Smooth muscle cell (in vitro differentiated cells): ENCODE data around the gene CDC42SE1. TPM values are rescaled to one million over a fixed set of nuclear protein-coding genes. Genes with fewer than 3 reads are reported as not detected.
A peak's percentile ranks its signal among the peaks of the same experiment; 100 is the strongest.

Source experiments
- DNase-seq: peaks from one replicate; lab custom pipeline; 2025; ENCODE audit not compliant: unreplicated experiment; lab: John Stamatoyannopoulos, UW
- H2AFZ ChIP-seq: fragments of 200-600 bp; sonication (generic); 2 replicates; pipeline ENCODE4 v1.6.0; 2016; ENCODE audit warnings: antibody characterized with exemption, low read depth, mild to moderate bottlenecking
- H3F3A ChIP-seq: fragments of 200-600 bp; sonication (generic); 2 replicates; pipeline ENCODE4 v1.6.0; 2017; ENCODE audit warnings: antibody characterized with exemption, low read depth
- H3K27ac ChIP-seq: fragments of 200-600 bp; sonication (generic); 2 replicates; pipeline ENCODE4 v1.5.1; 2016; ENCODE audit warnings: low read depth, mild to moderate bottlenecking
- H3K27me3 ChIP-seq: fragments of 200-600 bp; sonication (generic); 2 replicates; pipeline ENCODE4 v1.6.1; 2016; ENCODE audit warnings: low read depth, mild to moderate bottlenecking
- H3K36me3 ChIP-seq: fragments of 200-600 bp; sonication (generic); 2 replicates; pipeline ENCODE4 v1.5.1; 2016; ENCODE audit warnings: low read depth
- H3K4me1 ChIP-seq: fragments of 200-600 bp; sonication (generic); 2 replicates; pipeline ENCODE4 v1.5.1; 2016; ENCODE audit warnings: low read depth
- H3K4me2 ChIP-seq: fragments of 200-600 bp; sonication (generic); 2 replicates; pipeline ENCODE4 v1.6.0; 2016; ENCODE audit warnings: mild to moderate bottlenecking
- H3K4me3 ChIP-seq: fragments of 200-600 bp; sonication (generic); 2 replicates; pipeline ENCODE4 v1.5.1; 2016; ENCODE audit warnings: mild to moderate bottlenecking
- H3K79me2 ChIP-seq: fragments of 200-600 bp; sonication (generic); 2 replicates; pipeline ENCODE4 v1.6.0; 2016; ENCODE audit warnings: low read depth, mild to moderate bottlenecking
- H3K9ac ChIP-seq: fragments of 200-600 bp; sonication (generic); 2 replicates; pipeline ENCODE4 v1.6.0; 2016; ENCODE audit warnings: low read depth
- H3K9me3 ChIP-seq: fragments of 200-600 bp; sonication (generic); replicated peaks from 2 replicates; pipeline ENCODE4 v1.5.1; 2016; ENCODE audit warnings: low read depth
- H4K20me1 ChIP-seq: fragments of 200-600 bp; sonication (generic); 2 replicates; pipeline ENCODE4 v1.6.0; 2016; ENCODE audit warnings: low read depth
- CTCF ChIP-seq: fragments of 200-600 bp; sonication (generic); IDR thresholded peaks from 2 replicates; pipeline ENCODE4 v1.5.1; 2017; ENCODE audit warnings: borderline replicate concordance, mild to moderate bottlenecking, antibody characterized with exemption; ENCODE audit not compliant: insufficient read depth, poor library complexity, severe bottlenecking
- WGBS: methylation state at CpG from one replicate; pipeline ENCODE4 v1.1.7; 2016; ENCODE audit warnings: low lambda C conversion rate; 5-methylcytosine and 5-hydroxymethylcytosine counted together
- polyA plus RNA-seq: library from polyadenylated mRNA; unstranded; fragments of >200 nt; fragmentation: Nextera tagmentation; extraction: Ambion mirVana; gene quantifications from 2 replicates; pipeline ENCODE4 v1.2.1, GENCODE V29; 2016
- total RNA-seq: library from RNA; depleted of rRNA; stranded (reverse); fragments of >200 nt; gene quantifications from 2 replicates; pipeline ENCODE4 v1.2.3, GENCODE V29; 2014

Gene CDC42SE1
- total and polyA plus RNA-seq, 2 experiments from 2014 or later: 15.2 to 63.3 TPM

- Histone ChIP-seq H2AFZ (no peak overlapping the region), H4K20me1 (peaks cover 60% of the 10 kb centered on the region), H3K9ac (no peak overlapping the region), H3K4me3 (no peak overlapping the region), H3K4me2 (peak overlapping the region; percentile 98), H3K9me3 (no peaks in the 10 kb centered on the region), H3K36me3 (peaks cover 9% of the 10 kb centered on the region), H3K79me2 (peaks cover 69% of the 10 kb centered on the region), H3K4me1 (peaks cover 12% of the 10 kb centered on the region), H3F3A (peaks cover 51% of the 10 kb centered on the region), H3K27me3 (no peaks in the 10 kb centered on the region), H3K27ac (peak overlapping the region; percentile 98)
- DNase-seq: no peak
- WGBS: 71% methylated on average over 2 of the region's 2 CpGs
- no peak for TF ChIP-seq CTCF
Observed at GRCh38 chr1:151056149-151056548, 3.3 kb downstream of the CDC42SE1 start.

- 86% methylated on average over 1 of the region's 2 CpGs for WGBS
- no peak overlapping the region for H2AFZ ChIP-seq
- peaks cover 12% of the 10 kb centered on the region for H3K4me1 ChIP-seq
- TF ChIP-seq CTCF: no peak
- no peak for DNase-seq
- H3K9ac ChIP-seq: peak overlapping the region; percentile 3
- H3K79me2 ChIP-seq: peaks cover 64% of the 10 kb centered on the region
- H3K4me2 ChIP-seq: no peak overlapping the region
- H3F3A ChIP-seq: peaks cover 55% of the 10 kb centered on the region
- no peaks in the 10 kb centered on the region for H3K27me3 ChIP-seq
- no peaks in the 10 kb centered on the region for H3K9me3 ChIP-seq
- peaks cover 9% of the 10 kb centered on the region for H3K36me3 ChIP-seq
- no peak overlapping the region for H3K4me3 ChIP-seq
- peak overlapping the region; percentile 98 for H3K27ac ChIP-seq
- peaks cover 60% of the 10 kb centered on the region for H4K20me1 ChIP-seq
Observed at GRCh38 chr1:151055581-151055980, 3.8 kb downstream of the CDC42SE1 start.

- Histone ChIP-seq H3K9ac (peak overlapping the region; percentile 3), H3K79me2 (peaks cover 58% of the 10 kb centered on the region), H3K4me2 (no peak overlapping the region), H3K27ac (peak overlapping the region; percentile 98), H4K20me1 (peaks cover 60% of the 10 kb centered on the region), H3K36me3 (peaks cover 9% of the 10 kb centered on the region), H3K9me3 (no peaks in the 10 kb centered on the region), H2AFZ (no peak overlapping the region), H3K4me3 (no peak overlapping the region), H3K4me1 (peaks cover 12% of the 10 kb centered on the region), H3F3A (peaks cover 57% of the 10 kb centered on the region), H3K27me3 (no peaks in the 10 kb centered on the region)
- 81% methylated on average over 4 of the region's 4 CpGs for WGBS
- DNase-seq: no peak
- TF ChIP-seq CTCF: no peak
Observed at GRCh38 chr1:151054971-151055547, 4.4 kb downstream of the CDC42SE1 start.
